Pulmonary artery endothelial cell (primary cell): ENCODE results near the gene SCUBE1. TPM values are rescaled to one million over a fixed set of nuclear protein-coding genes. Genes with fewer than 3 reads are reported as not detected.

Experiments
- DNase-seq: peaks from one replicate; pipeline ENCODE4 v3.0.0-alpha.2; 2011; ENCODE audit warnings: low read depth, low spot score
- total RNA-seq: library from RNA; depleted of rRNA; stranded (reverse); fragments of >200 nt; gene quantifications from 2 replicates; pipeline ENCODE4 v1.2.3, GENCODE V29; 2014

Gene SCUBE1
- total RNA-seq, 1 donor from 2014 or later = not detected

DNA sequence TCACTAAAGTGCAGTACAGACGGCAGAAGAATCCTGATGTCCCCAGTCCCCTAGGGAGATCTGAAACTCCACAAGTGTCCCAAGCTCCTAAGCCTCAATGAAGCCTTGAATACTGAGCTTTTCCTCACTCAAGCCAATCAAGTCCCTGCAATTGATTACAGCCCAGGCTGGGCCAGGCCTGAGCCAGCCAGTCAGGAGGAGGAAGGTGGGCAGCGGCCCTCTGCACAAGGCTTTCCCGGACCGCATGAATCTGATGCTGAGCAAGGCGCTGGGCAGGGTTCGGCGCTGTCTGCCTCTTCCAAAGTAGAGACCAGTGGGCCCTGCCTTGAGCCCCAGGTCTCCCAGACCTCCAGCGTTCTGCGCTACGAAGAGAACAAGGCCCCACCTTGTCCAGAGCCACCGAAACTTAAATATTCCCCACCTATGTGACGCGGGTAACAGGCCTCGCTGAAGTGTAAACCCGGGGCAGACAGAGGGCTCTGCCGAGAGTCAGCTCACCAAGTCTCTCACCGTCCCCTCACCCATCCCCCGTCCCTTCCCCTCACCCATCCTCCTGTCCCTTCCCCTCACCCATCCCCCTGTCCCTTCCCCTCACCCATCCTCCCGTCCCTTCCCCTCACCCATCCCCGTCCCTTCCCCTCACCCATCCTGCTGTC is 63.2 kb downstream of the SCUBE1 start:
- DNase-seq = no peak

DNA sequence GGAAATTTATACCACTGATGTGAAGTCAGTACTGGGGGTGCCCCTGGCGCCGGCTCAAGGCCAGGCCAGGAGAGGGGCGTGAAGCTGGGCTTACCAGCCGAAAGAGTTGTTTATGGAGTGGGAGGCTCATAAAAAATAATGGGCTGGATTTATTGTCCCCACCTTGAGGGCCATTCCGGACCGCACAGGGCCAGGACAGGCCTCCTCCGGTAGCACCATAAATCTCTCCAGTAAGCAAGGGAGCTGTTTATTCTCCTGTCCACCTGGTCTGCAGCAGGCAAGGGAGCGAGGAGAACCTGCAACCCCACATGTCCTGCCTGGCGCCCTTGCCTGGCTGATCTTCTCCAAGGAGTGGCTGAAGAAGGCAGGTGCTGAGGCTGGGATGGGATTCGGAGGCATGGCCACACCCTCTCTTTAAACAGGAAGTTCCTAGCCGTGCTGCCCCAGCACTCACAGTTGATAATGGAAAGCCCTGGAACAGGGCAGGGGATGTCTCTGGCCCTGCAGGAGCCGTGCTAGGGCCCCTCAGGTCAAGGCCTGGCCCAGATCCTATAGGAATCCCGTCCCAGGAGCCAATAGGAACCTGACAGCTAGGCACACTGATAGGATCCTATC is 65.1 kb downstream of the SCUBE1 start:
- no peak for DNase-seq

DNA sequence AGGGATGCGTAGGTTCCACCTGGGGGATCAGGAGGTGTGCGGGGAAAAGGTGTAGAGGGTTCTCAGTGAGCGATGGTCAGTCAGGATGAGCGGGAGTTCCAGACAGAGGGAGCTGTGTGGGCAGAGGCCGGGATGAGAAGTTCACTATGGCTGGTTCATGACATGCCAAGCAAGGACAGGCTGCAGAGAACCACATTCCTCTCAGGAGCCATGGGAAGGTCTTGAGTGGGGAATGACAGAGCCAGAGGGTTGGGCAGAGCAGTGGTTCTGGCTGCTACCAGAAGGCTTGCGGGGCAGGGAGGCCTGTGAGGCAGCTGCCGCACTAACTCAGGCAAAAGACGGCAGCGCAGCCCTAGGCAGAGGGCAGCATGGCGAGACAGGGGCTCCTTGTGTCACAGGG is 66.1 kb downstream of the SCUBE1 start:
- DNase-seq = no peak

DNA sequence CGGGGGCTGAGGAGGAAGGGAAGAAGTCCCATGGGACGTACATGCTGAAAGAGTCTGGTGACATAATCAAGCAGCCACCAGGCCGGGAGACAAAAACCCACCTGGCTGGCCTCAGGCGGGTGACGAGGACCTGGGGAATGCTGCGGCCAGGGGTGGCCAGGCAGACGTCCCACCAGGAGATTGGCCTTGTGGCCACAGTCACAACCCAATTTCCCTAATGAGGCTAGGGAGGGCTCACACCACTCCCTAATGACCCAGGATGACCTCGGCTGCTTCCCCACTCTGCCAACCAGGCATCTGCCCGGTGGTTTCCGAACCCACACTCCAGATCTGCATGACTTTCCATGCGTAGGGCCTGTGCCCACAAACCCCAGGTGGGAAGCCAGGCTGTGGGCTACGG is 66.9 kb downstream of the SCUBE1 start:
- DNase-seq = no peak

DNA sequence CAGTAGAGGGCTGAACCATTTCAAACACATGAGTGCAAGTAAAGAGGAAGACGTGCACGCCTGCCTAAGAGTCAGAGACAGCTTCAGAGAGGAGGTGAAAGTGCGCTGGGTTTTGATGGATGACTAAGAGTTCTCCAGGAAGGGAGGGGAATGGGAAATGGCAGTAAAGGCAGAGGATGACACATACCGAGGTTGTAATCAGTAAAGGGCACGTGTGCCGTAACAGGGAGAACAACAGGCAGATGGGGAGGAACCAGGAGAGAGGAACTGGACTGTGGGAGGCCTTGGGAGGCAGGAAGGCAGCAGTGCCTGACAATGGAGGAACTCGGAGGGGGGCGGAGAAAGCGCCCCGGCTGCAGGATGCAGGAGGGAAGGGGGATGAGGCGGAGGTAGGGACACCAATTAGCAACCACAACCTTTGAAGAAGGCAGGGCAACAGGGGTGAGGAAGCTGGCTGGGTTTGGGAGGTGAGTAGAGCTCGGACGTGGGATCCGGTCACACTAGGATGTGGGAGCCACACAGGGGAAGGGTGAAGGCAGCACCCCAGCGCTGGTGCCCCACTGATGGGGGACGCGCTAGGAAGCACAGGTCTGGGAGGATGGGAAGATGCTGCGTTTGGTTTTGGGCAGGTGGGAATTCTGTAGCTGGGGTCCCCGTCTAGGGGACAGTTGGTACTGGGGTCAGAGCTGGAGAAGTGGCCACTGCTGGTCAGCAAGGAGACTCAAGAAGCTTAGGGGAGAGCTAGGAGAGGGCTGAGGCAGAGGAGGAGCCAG is 67.4 kb downstream of the SCUBE1 start:
- DNase-seq = no peak

DNA sequence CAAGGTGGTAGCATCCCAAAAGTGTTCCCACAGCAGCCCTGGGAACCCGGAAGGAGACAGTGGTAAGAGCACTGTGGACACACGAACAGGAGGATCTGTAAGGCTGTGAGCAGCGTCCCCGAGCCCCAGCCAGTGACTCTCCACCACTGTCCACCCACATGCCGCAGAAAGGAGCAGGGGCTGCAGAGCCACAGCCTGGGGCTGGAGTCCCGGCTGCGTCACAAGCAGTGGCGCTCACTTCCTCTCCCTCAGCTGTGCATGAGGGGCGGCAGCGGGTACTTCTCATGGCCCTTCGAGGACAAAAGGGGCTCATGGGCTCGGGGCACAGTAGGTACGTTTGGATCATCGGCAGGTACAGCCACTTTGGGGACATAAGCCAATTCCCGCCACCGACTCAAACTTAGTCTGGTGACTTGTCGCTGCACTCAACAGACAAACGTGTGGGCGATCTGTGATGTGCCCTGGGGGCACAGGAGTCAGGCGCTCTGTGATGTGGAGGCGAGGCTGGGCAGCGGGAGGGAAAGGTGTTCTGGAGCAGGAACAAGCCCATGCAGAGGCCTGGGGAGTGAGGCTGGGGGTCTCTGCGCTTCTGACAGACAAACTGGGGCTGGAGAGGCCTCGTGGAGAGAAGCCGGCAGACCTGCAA is 68.5 kb downstream of the SCUBE1 start:
- no peak for DNase-seq

DNA sequence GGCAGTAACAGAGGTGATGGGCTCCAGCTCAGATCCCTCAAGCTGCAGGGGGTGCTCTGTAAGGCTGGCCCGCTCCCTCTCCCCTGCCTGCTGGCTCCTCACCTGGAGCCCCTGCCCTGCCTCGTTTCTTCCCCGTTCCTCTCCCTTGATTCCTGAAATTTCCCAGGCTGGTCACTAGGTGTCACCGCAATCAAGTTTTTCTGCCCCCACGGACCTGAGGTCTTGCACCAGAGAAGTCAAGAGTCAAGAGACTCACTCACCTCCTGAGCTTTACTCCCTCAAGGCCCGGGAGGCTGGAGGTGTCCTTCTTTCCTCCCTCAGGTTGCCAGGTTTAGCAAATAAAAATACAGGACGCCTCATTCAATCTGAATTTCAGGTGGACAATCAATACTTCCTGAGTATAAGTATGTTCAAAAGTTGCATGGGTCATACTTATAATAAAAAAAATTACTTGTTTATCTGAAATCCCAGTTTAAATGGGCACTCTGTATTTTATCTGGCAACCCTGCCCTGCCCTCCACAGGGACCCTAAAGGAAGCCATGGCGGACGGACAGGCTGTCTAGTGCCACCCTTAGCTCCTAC is 69.2 kb downstream of the SCUBE1 start:
- no peak for DNase-seq

DNA sequence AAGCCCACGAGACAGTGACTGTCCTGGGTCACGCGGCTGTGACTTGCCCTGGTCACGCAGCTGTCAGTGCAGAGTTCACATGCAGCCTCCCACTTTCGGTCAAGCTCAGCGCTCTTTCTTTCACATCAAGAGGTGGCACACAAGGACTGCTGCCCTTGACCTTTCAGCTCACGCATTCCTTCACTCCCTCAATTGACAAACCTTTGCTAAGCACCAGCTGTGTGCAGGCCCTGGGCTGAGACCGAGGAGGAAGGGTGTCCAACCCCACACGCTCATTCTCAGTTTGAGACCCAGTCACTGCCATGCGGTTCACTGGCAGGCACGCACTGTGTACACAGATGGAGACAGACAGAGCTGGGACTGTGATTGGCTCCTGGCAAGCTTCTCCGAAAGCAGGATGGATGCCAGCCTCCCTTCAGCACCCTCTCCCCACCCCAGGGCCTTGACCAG is 70.3 kb downstream of the SCUBE1 start:
- no peak for DNase-seq

DNA sequence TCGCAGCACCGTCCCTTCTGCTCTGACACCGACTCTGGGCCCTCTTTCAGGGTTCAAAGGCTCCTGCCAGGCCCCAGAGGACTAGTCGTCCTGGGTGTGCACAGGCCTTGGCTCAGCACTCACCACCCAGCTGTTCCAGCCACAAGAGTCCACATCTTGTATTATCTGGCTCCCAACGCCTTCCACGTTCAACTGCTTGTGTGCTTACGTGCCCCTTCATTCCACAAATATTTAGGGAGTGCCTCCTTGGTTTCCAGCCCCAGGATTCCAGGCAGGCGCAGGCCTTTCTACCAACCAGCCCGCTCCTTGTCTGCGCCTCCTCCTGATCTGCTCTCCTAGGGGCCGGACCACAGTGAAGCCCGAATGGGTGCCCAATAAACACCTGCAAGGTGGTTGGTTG is 70.9 kb downstream of the SCUBE1 start:
- DNase-seq = no peak

DNA sequence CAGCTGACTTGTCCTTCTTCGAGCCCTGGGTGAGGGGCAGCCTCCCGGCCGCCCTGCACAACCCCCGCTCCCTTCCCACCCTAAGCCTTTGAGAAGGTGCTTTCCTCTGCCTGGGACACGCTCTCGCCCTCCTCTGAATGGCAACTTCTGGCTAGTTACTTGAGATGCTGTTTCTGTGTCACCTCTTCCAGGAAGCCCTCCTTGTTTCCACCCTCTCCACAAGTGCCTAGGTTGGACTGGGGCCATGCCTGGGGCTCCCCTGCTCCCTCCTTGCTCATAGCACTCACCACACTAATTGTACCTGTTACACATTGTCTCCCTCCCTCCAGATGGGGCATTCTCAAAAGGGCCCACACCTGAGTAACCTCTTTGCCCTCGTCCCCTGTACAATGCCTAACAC is 72.2 kb downstream of the SCUBE1 start:
- no peak for DNase-seq

DNA sequence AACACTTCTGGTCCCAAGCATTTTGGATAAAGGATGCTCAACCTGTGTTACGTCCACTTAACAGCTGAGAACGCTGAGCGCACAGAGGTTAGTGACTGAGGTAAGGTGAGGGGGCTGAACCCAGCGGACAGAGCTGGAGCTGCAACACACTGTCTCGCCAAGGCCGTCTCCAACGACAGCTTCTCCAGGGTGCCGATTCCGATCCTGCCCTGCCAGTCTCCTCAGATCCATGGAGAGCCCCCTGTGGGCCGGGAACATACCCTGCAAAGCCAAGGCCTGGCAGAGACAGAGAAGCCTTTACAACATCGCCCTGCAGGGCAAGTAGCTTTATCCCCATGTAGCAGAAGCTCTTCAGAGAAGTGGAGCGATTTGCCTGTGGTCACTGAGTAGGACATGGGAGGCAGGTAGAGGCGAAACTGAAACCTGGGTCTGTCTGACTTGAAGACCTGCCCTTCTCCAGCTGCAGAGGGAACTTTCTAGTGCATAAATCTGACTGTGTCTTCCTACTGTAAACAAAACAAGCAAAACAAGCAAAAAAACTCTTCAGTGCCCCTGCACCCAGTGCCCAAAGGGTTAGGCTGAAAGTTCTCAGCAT is 72.8 kb downstream of the SCUBE1 start:
- DNase-seq = no peak

DNA sequence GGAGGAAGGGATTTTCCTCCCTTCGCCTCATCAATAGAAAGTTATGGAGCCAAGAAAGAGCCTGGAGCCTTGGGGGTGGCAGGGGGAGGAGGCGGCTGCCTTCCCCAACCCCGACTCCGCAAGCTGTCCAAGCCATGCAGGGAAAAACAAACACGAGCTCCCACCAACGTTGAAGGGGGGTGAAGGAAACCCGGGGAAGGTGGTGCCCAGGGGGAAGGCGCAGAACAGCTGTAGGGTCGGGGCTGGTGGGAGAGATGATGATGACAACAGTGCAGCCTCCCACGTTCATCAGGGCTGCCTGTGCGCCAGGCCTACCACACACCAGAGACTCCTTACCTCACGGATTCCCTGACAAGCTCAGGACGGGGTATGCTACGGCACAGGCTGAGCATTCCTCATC is 73.5 kb downstream of the SCUBE1 start:
- no peak for DNase-seq

DNA sequence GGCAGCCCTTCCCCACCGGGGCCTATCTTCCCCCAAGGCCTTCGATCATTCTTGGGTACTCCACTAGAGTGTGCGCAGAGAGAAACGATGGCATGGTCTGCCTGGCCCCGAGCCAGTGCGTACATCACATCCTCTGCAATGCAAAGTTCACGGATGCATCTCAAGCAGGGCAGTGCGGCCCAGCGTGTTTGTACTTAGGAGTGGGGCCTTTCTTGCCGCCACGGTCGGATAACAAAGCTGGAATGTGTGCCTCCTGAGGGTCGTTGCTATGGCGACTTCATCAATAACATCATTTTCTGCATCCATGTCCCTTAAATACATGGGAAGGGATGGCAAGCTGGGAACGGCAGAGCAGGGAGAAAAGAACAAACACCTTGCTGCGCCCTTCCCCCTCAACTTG is 73.9 kb downstream of the SCUBE1 start:
- no peak for DNase-seq

DNA sequence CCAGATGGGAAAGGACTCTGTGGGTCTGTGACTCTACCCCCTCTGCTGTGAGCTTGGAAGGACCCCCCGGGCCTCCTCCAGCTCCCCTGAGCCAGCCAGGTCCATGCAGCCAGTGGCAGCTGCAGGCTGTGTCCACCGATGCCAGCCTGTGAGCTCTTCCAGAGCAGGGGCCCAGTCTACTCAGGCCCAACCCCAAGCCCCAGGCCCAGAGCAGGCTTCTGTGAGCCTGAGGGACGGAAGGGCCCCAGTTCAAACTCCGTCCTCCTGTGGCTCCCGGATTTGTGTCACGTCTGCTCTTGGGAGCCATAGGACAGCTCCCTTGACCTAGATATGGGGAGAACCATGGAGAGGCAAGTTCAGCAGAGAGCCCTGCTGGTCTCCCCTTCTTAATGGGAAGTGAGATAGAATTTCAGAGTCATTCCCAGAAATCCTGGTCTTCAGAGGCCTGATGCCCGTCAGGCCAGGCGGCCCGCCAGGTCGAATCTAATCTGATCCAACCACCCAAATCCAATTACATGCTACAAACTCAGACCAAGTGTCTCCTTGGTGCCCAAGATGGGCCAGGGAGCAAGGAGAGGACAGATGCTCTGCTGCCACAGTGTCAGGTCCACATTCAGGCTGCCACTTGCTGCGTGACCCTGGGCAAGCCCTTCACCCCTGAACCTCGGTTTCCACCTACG is 75.1 kb downstream of the SCUBE1 start:
- no peak for DNase-seq

DNA sequence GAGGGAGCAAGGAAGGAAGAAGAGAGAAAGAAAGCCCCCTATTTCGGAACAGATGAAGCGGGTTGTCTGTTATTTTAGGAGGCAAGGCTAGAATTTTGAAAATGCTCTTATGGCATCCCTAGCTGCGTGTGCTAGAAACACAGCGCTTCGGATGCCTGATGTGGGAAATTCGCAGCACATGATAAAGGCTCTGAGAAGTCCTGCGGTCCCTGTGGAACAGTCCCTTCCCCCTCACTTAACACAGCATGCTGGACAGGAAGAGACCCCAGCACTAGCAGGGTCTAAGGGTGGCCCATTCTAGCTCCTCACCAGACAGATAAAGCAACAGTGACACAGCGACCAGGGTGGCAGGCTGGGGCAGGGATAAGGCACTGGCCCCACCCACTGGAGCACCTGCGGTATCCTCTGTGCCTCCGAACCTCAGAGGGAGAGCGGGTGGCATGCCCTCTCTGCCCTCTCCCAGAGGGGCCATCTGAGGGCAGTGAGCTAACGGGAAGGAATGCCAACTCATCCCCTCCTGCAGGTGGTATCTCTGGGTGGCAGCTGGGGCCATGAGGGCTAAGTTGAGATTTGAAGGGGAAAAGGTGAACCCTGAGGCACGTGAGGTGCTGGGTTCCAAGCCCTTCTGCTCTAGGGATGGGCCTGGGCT is 75.7 kb downstream of the SCUBE1 start:
- no peak for DNase-seq

DNA sequence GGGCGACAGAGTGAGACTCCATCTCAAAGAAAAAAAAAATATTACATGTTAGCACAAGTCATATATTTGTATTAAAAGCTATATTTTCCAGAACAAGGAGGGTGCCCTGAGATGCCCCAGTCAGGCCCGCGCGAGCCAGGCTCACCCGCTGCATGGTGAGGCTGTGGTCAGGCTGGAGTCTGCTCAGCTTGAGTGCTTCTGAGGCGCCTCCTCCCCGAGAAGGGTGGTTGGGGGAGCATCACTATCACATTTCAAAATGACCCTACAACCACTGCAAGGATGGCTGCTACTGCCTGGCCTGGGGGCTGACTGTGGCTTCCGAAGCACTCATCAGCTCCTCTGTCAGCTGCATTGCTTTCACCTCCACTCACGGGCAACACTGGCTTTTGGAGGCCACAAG is 77.1 kb downstream of the SCUBE1 start:
- no peak for DNase-seq

DNA sequence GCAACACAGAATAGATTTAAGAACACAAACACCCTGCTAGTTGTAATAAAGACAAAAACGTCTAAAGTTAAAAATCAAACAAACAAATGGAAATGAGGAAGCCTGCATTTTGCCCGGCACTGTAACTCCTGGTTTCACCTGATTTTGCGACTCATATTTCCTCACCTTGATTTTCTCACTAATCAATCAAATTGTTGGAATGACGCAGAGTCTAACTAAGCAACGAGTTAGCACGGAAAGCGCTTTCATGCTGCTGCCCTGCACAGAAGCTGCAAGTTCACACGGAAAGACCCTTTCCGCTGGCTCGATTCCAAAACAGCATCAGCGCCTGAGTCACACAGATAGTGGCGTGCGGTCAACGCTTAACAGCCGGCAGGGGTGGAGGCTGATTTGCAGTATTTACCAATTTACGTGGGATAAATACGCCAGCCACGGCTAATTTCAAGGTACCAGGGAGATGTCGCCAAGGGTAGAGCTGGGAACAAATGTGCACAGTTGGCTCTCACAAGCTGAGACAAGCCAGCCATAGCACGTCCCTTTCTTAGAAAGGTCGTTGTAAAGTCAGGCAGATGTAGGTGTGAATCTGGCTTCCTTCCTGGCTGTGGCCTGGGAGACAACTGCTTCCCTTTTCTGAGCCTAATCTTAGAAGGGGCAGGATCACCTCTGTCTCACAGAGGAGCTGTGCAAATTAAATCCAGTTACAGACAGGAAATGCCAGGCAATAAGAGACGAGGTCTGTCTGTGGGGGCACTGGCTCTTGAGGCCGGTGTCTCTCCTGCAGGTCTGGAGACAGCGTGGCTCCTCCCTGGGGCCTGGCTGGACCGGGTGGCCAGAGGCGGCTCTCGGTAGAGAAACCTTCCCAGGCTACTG is 79.3 kb downstream of the SCUBE1 start:
- DNase-seq = peak; percentile 91

DNA sequence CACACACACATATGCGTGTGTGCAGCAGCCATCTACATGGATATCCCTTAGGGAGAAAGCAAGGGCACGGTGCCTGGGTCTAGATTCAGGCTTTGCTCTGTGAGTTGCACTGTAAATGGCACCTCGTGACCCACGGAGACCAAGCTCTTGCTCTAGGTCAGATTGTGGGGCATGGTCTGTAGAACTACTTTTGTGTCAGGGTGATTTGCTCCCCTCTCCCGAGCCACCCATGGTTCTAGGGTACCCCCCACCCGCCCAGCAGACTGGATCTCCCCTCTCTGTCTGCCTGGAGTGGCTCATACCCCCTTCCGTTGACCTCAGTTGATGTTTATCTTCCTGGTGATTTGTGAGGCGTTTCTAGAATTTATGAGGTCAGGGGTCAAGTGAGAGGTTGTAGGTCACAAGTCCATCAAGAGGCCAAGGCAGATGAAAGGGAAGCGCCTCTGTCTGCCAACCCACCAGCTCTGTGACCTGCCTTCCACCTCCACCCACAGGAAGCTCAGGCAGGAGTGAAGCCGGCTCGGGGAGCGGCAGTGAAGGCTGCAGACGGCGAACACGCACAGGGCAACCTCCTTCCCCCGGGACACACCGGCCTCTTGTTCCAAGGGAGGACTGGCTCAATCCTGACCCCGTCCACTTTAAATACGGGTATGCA is 80.1 kb downstream of the SCUBE1 start:
- DNase-seq = no peak
